Stimulated activated memory B cell treated with anti-CD40 and anti-IgM and Interleukin-4, amounts not matched to agents 10 μg/mL and 1 μg/mL and 100 μg/mL, for 72 hours (primary cell): ENCODE results near the gene PTPRT.

ENCODE experiments used
- ATAC-seq: fragments of 150-1000 bp; cut with Tn5 transposase; 2 replicates; pipeline ENCODE4 v1.10.0; 2021
- H3K27ac Mint-ChIP-seq: one replicate; pipeline ENCODE4 v1.8.0; 2022; ENCODE audit warnings: mild to moderate bottlenecking, mixed read lengths
- H3K27me3 Mint-ChIP-seq: one replicate; pipeline ENCODE4 v1.8.0; 2022; ENCODE audit warnings: mixed read lengths
- H3K36me3 Mint-ChIP-seq: one replicate; pipeline ENCODE4 v1.8.0; 2022; ENCODE audit warnings: mixed read lengths
- H3K4me1 Mint-ChIP-seq: one replicate; pipeline ENCODE4 v1.8.0; 2022; ENCODE audit warnings: mixed read lengths
- H3K4me3 Mint-ChIP-seq: one replicate; pipeline ENCODE4 v1.8.0; 2022; ENCODE audit warnings: mild to moderate bottlenecking, moderate library complexity, mixed read lengths
- H3K9me3 Mint-ChIP-seq: one replicate; pipeline ENCODE4 v1.8.0; 2022; ENCODE audit warnings: mixed read lengths

Gene PTPRT

GRCh38 chr20:42532831-42533230, 656.9 kb downstream of the PTPRT start:
- no peaks in the 10 kb centered on the region for H3K27me3 Mint-ChIP-seq
- H3K27ac Mint-ChIP-seq, result no peak overlapping the region
- H3K36me3 Mint-ChIP-seq, result no peaks in the 10 kb centered on the region
- no peak overlapping the region for H3K4me3 Mint-ChIP-seq
- ATAC-seq, result no peak
- H3K4me1 Mint-ChIP-seq, result no peaks in the 10 kb centered on the region
- H3K9me3 Mint-ChIP-seq, result no peaks in the 10 kb centered on the region

GRCh38 chr20:42531508-42531961, 658.2 kb downstream of the PTPRT start:
- Mint-ChIP-seq H3K4me1 (no peaks in the 10 kb centered on the region), H3K4me3 (no peak overlapping the region), H3K27me3 (no peaks in the 10 kb centered on the region), H3K36me3 (no peaks in the 10 kb centered on the region), H3K9me3 (no peaks in the 10 kb centered on the region), H3K27ac (no peak overlapping the region)
- no peak for ATAC-seq

GRCh38 chr20:42530855-42531448, 658.8 kb downstream of the PTPRT start:
- ATAC-seq, result no peak
- no peaks in the 10 kb centered on the region for H3K9me3 Mint-ChIP-seq
- H3K27me3 Mint-ChIP-seq, result no peaks in the 10 kb centered on the region
- no peaks in the 10 kb centered on the region for H3K4me1 Mint-ChIP-seq
- no peak overlapping the region for H3K4me3 Mint-ChIP-seq
- no peaks in the 10 kb centered on the region for H3K36me3 Mint-ChIP-seq
- H3K27ac Mint-ChIP-seq, result no peak overlapping the region

GRCh38 chr20:42530191-42530590, 659.5 kb downstream of the PTPRT start:
- ATAC-seq, result no peak
- no peak overlapping the region for H3K27ac Mint-ChIP-seq
- no peaks in the 10 kb centered on the region for H3K9me3 Mint-ChIP-seq
- no peak overlapping the region for H3K4me3 Mint-ChIP-seq
- no peaks in the 10 kb centered on the region for H3K4me1 Mint-ChIP-seq
- no peaks in the 10 kb centered on the region for H3K36me3 Mint-ChIP-seq
- no peaks in the 10 kb centered on the region for H3K27me3 Mint-ChIP-seq

- Mint-ChIP-seq H3K27me3 (no peaks in the 10 kb centered on the region), H3K4me3 (no peak overlapping the region), H3K27ac (no peak overlapping the region), H3K36me3 (no peaks in the 10 kb centered on the region), H3K9me3 (peaks cover 4% of the 10 kb centered on the region), H3K4me1 (no peaks in the 10 kb centered on the region)
- ATAC-seq, result no peak
Measured at GRCh38 chr20:42524058-42524457, 665.6 kb downstream of the PTPRT start.

- H3K36me3 Mint-ChIP-seq, result no peaks in the 10 kb centered on the region
- H3K4me3 Mint-ChIP-seq, result no peak overlapping the region
- no peaks in the 10 kb centered on the region for H3K4me1 Mint-ChIP-seq
- peaks cover 10% of the 10 kb centered on the region for H3K9me3 Mint-ChIP-seq
- no peaks in the 10 kb centered on the region for H3K27me3 Mint-ChIP-seq
- ATAC-seq, result no peak
- no peak overlapping the region for H3K27ac Mint-ChIP-seq
Measured at GRCh38 chr20:42516692-42517091, 673.0 kb downstream of the PTPRT start.

DNA sequence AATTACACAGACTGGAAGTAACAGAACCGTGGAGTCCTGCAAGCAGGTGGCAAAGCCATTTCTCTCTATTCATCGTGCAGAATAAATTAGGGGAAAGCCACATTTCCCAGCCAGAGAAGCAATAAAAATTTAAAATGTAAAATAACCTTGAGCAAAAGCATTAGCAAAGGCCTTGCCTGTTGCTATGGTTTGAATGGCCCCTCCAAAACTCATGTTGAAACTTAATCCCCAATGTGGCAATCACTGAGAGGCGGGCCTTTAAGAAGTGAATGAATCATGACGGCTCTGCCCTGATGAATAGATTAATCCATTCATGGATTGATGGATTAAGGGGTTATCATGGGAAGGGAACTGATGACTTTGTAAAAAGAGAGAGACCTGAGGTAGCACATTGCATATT, 679.0 kb downstream of the PTPRT start:
- Mint-ChIP-seq H3K4me3 (no peak overlapping the region), H3K4me1 (no peaks in the 10 kb centered on the region), H3K27ac (no peak overlapping the region), H3K9me3 (no peaks in the 10 kb centered on the region), H3K27me3 (no peaks in the 10 kb centered on the region), H3K36me3 (no peaks in the 10 kb centered on the region)
- ATAC-seq, result no peak

GRCh38 chr20:42507874-42508273, 681.8 kb downstream of the PTPRT start:
- ATAC-seq, result no peak
- Mint-ChIP-seq H3K27ac (no peak overlapping the region), H3K9me3 (peaks cover 3% of the 10 kb centered on the region), H3K36me3 (no peaks in the 10 kb centered on the region), H3K27me3 (no peaks in the 10 kb centered on the region), H3K4me3 (no peak overlapping the region), H3K4me1 (no peaks in the 10 kb centered on the region)

DNA sequence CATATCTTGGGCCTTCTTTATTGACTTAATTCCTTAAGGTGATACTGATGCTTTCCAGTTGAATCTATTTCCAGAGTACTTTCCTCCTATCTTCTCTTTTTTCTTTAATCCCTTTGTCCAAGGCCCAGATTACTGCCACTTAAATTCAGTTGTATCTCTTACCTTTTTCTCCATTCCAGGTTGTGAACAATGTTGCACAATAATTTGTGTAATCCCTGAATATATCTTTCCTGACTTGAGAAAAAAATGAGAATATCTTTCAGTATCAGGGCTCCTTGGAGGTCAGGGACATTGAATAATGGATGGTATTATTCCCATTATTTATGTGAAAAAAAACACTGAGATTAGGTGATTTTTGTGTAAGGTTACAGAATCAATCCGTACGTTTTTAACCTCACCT, 683.3 kb downstream of the PTPRT start:
- no peaks in the 10 kb centered on the region for H3K36me3 Mint-ChIP-seq

GRCh38 chr20:42502591-42502990, 687.1 kb downstream of the PTPRT start:
- ATAC-seq, result no peak
- Mint-ChIP-seq H3K9me3 (peaks cover 3% of the 10 kb centered on the region), H3K4me3 (no peak overlapping the region), H3K27me3 (no peaks in the 10 kb centered on the region), H3K36me3 (no peaks in the 10 kb centered on the region), H3K4me1 (no peaks in the 10 kb centered on the region), H3K27ac (no peak overlapping the region)

More for the DNA sequence above, 683.3 kb downstream of the PTPRT start:
- Mint-ChIP-seq H3K27me3 (no peaks in the 10 kb centered on the region), H3K4me1 (no peaks in the 10 kb centered on the region), H3K9me3 (peaks cover 3% of the 10 kb centered on the region), H3K4me3 (no peak overlapping the region), H3K27ac (no peak overlapping the region)
- no peak for ATAC-seq

DNA sequence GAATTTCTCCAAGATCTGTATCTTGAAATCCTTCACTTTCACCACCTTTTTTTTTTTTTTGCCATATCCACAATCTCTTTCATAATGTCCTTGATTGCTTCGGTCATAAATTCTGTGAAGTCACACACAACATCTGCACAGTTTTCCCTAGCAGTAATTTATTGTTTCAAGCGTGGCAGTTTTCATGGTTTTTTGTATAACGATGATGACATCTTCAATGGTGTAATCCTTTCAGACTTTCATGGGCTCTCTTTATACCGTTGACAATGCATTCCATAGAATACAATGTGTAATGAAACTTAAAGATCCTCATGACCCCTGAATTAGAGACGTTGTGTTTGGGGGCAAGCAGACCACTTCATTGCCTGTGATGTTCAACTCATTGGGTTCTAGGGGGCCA, 693.1 kb downstream of the PTPRT start:
- Mint-ChIP-seq H3K27me3 (no peaks in the 10 kb centered on the region), H3K27ac (no peak overlapping the region), H3K9me3 (no peaks in the 10 kb centered on the region), H3K4me3 (no peak overlapping the region), H3K4me1 (no peaks in the 10 kb centered on the region), H3K36me3 (no peaks in the 10 kb centered on the region)
- ATAC-seq, result no peak

DNA sequence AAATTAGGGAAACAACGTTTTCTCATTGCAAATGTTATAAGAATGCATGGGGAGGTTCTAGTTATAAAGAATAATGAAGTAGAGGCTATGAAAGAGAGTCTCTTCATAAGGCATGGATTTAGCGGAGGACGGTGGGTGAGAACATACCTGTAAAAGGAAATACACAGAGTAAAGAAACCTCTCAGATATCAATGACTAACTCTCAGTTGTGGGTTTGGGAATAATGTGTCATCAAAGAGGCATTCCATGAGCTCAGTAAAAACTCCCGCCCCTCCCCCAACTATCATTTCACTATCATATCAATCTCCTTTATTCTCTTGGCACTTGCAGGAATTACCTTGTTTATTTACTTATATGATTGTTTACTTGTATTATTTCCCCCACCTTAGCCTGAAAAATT, 695.4 kb downstream of the PTPRT start:
- ATAC-seq, result no peak
- Mint-ChIP-seq H3K27me3 (no peaks in the 10 kb centered on the region), H3K36me3 (no peaks in the 10 kb centered on the region), H3K4me3 (no peak overlapping the region), H3K27ac (no peak overlapping the region), H3K4me1 (no peaks in the 10 kb centered on the region), H3K9me3 (no peaks in the 10 kb centered on the region)

DNA sequence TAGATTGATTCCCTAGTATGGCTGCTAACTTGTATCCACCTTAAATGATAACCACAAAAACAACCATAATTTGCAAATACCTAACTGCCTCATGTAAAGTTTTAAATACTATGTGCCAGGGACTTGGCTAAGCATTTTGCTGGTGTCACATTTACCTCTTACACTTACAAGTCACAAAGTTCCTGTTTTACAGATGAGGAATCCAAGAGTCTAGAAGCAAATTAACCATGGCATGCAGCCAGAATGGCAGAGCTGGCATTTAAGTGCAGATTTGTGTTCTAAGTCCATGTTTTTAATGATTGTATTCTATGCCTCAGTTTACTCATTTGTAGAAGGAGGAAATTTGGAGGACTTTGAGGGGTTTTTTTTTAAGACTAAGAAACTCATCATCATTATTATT, 696.7 kb downstream of the PTPRT start:
- no peaks in the 10 kb centered on the region for H3K36me3 Mint-ChIP-seq

DNA sequence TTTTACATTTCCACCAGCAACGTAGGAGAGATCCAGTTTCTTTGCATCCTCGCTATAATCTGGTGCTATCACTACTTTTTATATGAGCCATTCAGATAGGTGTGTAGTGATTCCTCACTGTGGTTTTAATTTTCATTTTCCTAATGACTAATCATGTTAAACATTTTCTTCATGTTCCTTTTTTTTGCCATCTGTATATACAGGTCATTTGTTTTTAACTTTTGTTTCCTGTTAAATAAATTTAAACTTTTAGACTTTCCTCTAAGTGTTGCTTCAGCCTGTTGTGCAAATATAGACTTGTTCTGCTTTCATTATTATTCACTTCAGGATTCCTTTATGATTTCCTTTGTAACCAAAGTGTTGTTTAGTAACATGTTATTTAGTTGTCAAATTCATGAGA, 697.4 kb downstream of the PTPRT start:
- Mint-ChIP-seq H3K36me3 (no peaks in the 10 kb centered on the region), H3K4me3 (no peak overlapping the region), H3K4me1 (no peaks in the 10 kb centered on the region), H3K27ac (no peak overlapping the region), H3K27me3 (no peaks in the 10 kb centered on the region), H3K9me3 (no peaks in the 10 kb centered on the region)
- no peak for ATAC-seq

More for the DNA sequence above, 696.7 kb downstream of the PTPRT start:
- H3K27me3 Mint-ChIP-seq, result no peaks in the 10 kb centered on the region
- no peak overlapping the region for H3K4me3 Mint-ChIP-seq
- H3K9me3 Mint-ChIP-seq, result no peaks in the 10 kb centered on the region
- no peaks in the 10 kb centered on the region for H3K4me1 Mint-ChIP-seq
- no peak overlapping the region for H3K27ac Mint-ChIP-seq
- no peak for ATAC-seq

DNA sequence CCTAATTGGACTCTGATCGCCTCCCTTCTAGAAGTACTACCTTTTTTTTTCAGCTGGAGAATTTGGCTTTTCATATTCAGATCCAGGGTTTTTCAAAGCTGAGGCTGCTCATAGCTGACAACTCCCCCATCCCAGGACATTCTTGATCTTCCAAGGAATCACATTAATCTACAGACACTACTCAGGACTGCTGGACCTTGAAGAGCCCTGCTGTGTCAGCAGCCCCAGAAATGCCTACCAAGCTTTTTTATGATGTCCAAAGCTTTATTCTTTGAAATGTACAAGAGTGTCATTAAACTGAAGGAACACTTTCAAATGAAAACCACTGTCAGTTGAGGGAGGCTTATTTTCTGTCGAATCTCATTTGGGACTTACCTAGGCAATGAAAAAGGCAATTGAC, 704.1 kb downstream of the PTPRT start:
- Mint-ChIP-seq H3K4me1 (no peaks in the 10 kb centered on the region), H3K4me3 (no peak overlapping the region), H3K27ac (no peak overlapping the region), H3K36me3 (no peaks in the 10 kb centered on the region), H3K27me3 (no peaks in the 10 kb centered on the region), H3K9me3 (no peaks in the 10 kb centered on the region)
- no peak for ATAC-seq

DNA sequence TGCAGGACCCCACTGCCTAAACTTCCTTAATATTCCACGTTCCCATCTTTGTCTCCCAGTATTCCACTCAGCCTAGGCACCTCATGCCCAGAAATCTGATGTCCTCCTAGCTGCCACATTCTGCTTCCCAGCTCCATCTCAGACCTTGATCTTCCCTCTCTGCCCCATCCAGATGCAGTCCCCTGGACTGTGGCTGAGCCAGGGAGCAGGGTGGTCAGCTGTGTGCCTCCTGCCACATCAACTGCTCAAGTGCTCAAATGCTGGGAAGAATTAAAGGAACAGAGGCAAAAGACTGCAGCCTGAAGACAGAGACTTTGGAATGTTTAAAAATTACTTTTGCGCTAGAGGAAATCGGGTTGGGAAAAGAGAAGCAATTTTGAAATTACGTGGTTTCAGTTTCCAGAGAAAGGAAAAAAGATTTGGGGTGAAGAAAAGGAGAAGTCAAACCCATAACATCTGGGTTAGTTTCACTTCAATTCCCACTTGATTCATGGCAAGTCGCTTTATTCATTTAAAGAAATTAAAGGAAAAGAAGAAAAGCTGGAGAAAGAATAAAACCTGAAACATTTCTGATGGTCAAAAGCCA, 704.8 kb downstream of the PTPRT start:
- no peak overlapping the region for H3K4me3 Mint-ChIP-seq
- H3K4me1 Mint-ChIP-seq, result no peaks in the 10 kb centered on the region

More for the DNA sequence above, 704.8 kb downstream of the PTPRT start:
- Mint-ChIP-seq H3K9me3 (no peaks in the 10 kb centered on the region), H3K27me3 (no peaks in the 10 kb centered on the region), H3K36me3 (no peaks in the 10 kb centered on the region), H3K27ac (no peak overlapping the region)
- ATAC-seq, result no peak
